EH (cell line): ENCODE results near the gene RET.

ENCODE experiments used
- DNase-seq: peaks from one replicate; pipeline ENCODE4 v3.0.0-alpha.2; 2015; ENCODE audit warnings: low read depth

The RET gene

GRCh38 chr10:43062402-43063160 is 14.3 kb upstream of the RET start:
- no peak for DNase-seq

- no peak for DNase-seq
These were observed 12.4 kb upstream of the RET start for GRCh38 chr10:43064331-43065075.

DNA sequence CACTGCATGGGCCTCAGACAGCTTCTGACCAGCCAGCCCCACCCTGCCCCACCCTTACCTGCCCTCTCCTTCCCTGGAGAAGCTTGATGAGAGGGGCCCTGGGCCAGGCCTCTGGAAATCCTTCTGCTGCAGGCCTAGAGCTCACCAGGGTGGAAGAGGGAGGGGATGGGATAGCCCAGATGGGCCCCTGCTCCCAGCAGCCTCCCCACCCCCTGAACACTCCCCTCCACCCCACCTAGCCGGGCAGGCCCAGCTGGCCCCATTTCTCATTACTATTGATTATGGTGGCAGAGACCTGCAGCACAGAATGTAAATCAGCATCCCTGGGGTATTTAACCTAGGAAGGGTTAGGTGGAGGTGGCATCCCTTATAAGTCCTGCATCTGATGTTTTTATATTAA is 11.6 kb upstream of the RET start:
- DNase-seq: no peak

- no peak for DNase-seq
These were observed 11.1 kb upstream of the RET start for GRCh38 chr10:43065761-43066160.

- no peak for DNase-seq
These were observed 10.4 kb upstream of the RET start for GRCh38 chr10:43066481-43066880.

DNA sequence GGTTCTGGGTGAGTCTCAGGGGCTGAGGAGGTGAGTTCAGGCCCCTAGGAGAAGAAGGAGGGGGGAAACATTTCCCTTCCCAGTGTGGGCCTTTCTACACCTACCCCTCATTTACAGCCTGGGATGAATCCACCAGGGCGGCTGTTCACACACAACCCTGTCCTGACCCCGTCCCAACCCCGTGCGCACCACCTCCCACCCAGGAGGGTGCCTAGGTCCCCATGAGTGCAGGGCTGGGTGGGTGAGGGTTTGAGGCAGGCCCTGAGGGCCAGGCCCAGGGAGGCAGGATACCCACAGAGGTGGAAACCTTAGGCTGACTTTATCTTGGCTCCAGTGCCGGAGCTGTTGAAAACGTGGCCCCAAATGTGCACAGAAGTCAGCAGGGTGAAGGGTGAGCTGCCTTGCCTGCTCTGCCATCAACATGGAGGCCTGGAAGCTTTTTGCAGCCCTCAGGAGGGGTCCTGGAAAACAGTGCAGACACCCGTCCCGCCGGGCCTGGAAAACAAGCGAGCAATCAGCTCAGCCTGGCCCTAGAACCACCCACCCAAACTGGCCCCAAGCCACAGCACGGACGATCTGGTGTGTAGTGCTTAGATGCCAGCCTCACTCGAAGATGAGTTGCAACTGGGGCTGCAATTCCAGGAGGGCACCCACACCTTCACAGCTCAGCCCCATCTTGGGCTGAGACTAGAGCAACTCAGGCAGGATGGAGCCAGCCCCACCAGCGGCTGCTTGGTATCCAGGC is 9.3 kb upstream of the RET start:
- no peak for DNase-seq

- DNase-seq: no peak
These were observed 8.8 kb upstream of the RET start for GRCh38 chr10:43068136-43068395.

- no peak for DNase-seq
These were observed 8.2 kb upstream of the RET start for GRCh38 chr10:43068471-43069210.

DNA sequence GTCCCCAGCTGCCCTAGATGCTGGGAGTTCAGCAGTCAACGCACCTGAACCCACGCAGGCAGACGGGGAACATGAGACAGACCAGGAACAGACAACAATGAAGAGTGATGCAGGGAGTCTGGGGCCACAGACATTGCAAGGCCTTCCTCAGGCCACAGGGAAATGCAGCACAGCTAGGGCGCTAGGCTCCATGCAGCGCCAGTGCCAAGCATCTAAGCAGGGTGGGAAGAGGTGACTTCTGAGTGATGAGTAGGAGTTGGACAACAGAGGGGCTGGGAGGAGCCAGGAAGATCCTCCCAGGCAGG is 7.7 kb upstream of the RET start:
- no peak for DNase-seq

DNA sequence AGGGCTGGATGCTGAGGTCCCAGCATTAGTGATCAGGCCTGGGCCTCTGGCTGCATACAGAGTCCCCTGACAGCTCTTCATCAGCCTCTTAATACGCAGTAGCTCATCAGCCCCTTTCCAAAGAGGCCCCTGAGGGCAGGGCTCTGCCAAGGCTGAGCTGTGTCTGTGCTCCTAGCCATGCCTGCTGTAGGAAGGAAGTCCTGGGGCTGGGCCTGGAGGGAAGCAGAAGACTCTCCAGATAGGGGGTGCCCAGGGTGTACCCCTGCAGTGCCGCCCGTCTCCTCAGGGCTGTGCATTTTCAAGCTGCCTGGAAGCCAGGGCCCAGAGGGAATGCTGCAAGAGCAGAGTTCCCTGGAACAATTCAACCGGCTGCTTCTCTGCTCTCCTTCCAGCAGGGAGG is 7.3 kb upstream of the RET start:
- no peak for DNase-seq

DNA sequence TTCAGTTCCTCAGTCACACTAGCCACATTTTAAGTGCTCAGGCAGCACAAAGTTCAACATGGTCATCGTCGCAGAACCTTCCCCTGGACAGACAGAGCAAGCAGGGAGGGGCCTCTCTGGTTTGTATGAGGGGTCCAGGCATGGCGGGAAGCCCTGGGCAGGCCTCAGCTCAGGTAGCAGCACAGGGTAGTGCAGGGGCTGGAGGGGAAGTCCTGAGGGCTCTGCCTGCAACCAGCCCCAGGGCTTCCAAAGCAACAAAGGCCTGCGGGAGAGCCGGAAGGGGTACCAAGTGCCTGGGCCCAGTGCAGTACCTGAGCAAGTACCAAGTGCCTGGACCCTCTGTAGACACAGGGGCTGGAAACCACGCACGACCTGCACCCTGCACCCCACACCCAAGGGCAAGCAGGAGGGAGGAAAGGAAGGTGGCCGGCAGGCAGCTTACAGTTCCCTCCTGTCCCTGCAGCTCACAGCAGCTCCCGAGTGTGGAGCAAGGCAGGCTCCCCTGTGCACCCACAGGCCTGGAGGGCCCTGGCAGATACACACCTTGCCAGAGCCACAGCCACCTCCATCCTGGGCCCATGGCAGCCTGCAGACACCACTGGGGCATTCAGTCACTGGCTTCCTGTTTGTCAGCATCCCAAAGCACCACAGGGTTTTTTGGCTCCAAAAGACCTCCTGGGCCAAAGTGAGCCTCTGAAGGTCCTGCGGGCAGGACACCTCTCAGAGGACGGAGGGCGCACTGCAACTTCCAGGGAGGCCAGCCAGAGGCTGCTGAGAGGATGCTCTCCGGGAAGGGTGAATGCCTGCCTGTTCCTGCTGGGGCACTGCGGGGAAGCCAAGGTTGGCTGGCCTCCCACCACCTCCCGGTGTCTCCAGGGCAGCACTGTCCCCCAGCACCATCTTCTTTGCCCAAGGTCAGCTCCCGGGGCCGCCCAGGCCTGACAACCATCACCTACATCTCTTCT is 6.5 kb upstream of the RET start:
- no peak for DNase-seq

GRCh38 chr10:43071865-43072650 is 4.8 kb upstream of the RET start:
- DNase-seq: no peak

GRCh38 chr10:43073191-43073590 is 3.7 kb upstream of the RET start:
- DNase-seq: no peak

DNA sequence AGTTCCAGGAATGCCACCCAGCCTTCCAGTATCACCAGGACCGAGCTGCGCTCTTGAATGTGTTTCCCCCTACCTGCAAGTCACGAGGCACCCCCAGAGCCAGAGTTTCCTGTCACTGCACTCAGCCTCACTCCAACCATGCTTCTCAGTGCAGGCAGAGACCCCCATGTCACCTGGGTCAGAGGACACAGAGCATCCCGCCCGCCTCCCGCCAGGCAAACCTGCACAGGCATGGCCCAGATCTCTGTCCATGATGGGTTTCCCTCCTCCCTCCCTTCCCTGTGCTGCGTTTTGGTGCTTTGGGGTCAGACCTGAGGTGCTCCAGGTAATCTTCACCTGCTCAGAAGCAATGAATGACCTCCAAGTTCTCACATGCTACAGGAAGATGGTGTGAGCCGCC is 3.1 kb upstream of the RET start:
- no peak for DNase-seq

DNA sequence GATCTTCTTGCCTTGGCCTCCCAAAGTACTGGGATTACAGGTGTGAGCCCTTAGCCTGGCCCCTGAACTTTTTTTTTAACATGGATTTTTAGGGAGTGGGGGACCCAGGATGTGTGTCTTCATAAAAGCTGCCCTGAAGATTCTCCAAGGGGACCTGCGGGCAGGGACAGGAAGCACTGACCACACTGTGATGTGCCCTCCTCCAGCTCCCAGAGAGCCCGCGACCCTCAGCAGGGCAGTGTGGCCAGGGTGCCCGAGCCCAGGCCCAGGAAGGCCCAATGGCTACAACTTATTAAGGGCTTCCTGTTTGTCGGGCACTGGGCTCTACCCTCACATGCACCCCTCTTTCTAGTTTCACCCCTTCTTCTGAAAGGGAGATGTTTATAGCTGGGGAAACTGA is 2.5 kb upstream of the RET start:
- DNase-seq: no peak

GRCh38 chr10:43074827-43075611 is 1.9 kb upstream of the RET start:
- no peak for DNase-seq

DNA sequence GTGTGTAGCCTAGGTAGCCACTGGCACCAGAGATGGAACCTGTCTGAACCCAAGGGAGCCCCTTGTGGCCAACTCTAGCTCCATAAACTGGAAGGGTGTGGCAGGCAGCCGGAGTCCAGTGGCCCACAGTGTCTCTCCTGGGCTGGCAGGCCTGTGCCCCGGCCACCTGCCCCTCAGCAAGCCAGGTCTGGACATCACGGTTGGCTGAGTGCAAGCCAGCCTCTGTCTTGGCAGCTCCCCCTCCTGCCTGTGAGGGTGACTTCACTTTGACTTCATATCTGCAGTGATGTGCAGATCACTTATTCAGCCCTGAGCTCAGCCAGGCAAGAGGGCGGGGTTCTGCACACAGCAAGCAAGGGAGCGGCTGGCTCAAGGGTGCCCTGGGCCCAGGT is 1.3 kb upstream of the RET start:
- DNase-seq: no peak

DNA sequence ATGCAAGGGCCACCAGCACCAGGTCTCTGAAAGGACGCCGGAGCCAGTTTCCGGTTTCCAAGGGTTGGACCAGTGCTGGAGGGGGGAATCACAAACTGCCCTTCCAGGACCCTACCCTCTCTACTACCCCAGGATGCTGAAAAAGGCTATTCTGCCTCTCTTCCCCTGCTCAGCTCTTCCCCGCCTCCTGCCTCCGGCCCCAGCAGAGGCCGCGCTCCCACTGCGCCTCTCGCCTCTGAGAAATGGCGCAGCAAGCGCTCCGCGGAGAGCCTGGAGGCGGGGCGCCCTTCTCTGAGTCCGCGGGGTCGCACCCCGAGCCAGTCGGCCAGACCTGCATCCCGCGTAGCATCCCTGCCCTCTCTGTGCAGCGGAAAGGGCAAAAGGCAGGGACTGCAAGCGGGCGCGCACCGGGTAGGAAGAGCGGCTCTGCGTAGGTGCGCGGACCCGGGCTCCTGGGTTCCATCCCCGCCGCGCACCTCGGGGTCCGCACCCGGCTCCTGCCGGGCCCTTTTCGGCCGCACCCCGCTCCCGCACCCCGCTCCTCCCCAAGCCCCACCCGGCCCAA is 476 bp upstream of the RET start:
- no peak for DNase-seq

- no peak for DNase-seq
These were observed 727 bp downstream of the RET start for GRCh38 chr10:43077421-43078171.
